ENCODE measurements around the gene QSOX2. TPM values are rescaled to one million over a fixed set of nuclear protein-coding genes. Genes with fewer than 3 reads are reported as not detected.

QSOX2 gene
- total RNA-seq, 2 donors from 2014 or later: 4.3 to 12.2 TPM

DNA sequence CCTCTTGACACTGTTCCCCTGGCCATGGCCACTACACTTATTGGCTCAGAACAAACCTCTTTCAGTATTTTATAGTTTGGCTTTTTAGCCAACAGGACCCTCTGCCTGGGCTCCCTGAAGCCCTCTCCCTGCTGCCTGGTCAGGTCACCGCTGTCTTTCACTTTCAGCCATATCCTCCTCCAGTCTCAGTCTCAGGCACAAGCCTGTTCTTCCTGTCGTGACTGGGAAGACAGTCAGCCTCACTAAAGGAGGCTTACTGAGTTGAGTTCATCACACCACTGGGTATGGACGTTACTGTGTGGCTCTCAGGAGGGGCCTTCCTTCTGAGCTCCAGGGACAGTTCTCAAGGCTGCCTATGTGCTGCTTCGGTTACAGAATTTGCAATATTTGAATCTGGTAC, 2.0 kb downstream of the QSOX2 start:
- WGBS: 70% methylated on average over 4 of the region's 4 CpGs
- intact Hi-C loops (cut with DNase I): no loop called here
- no peak for DNase-seq (ENCODE audit: low spot score)
- H3K4me1 ChIP-seq (replicated peaks): peaks cover 7% of the 10 kb centered on the region
- no peak overlapping the region for H3K27ac ChIP-seq
- H3K36me3 ChIP-seq: no peaks in the 10 kb centered on the region
- no peaks in the 10 kb centered on the region for H3K9me3 ChIP-seq
- no peak overlapping the region for H3K4me3 ChIP-seq
- H3K27me3 ChIP-seq (replicated peaks; ENCODE audit: insufficient read depth): no peaks in the 10 kb centered on the region
- TF ChIP-seq CTCF (IDR thresholded peaks at IDR 0.05) (no peak), POLR2A (IDR thresholded peaks at IDR 0.05) (no peak), POLR2AphosphoS5 (IDR thresholded peaks at IDR 0.05) (no peak)

- no peak overlapping the region for H3K4me3 ChIP-seq
- no peaks in the 10 kb centered on the region for H3K27me3 ChIP-seq (replicated peaks; ENCODE audit: insufficient read depth)
- 65% methylated on average over 6 of the region's 6 CpGs for WGBS
- no peak overlapping the region for H3K27ac ChIP-seq
- no peaks in the 10 kb centered on the region for H3K9me3 ChIP-seq
- TF ChIP-seq POLR2A (IDR thresholded peaks at IDR 0.05): no peak
- intact Hi-C loops (cut with DNase I): no loop called here
- H3K36me3 ChIP-seq: no peaks in the 10 kb centered on the region
- peaks cover 7% of the 10 kb centered on the region for H3K4me1 ChIP-seq (replicated peaks)
- DNase-seq (ENCODE audit: low spot score): no peak
These were observed 2.6 kb downstream of the QSOX2 start for GRCh38 chr9:136242918-136243525.

GRCh38 chr9:136242248-136242647, 3.4 kb downstream of the QSOX2 start:
- H3K27me3 ChIP-seq (replicated peaks; ENCODE audit: insufficient read depth): no peaks in the 10 kb centered on the region
- intact Hi-C loops (cut with DNase I): no loop called here
- H3K36me3 ChIP-seq: no peaks in the 10 kb centered on the region
- 90% methylated on average over 8 of the region's 8 CpGs for WGBS
- DNase-seq (ENCODE audit: low spot score): no peak
- H3K4me1 ChIP-seq (replicated peaks): peaks cover 7% of the 10 kb centered on the region
- TF ChIP-seq CTCF (IDR thresholded peaks at IDR 0.05): no peak
- no peak for TF ChIP-seq POLR2A (IDR thresholded peaks at IDR 0.05)
- no peak for TF ChIP-seq POLR2AphosphoS5 (IDR thresholded peaks at IDR 0.05)
- no peaks in the 10 kb centered on the region for H3K9me3 ChIP-seq
- no peak overlapping the region for H3K4me3 ChIP-seq
- H3K27ac ChIP-seq: no peak overlapping the region

- TF ChIP-seq POLR2A (IDR thresholded peaks at IDR 0.05) (no peak), CTCF (IDR thresholded peaks at IDR 0.05) (no peak), POLR2AphosphoS5 (IDR thresholded peaks at IDR 0.05) (no peak)
- Histone ChIP-seq H3K4me3 (no peak overlapping the region), H3K9me3 (no peaks in the 10 kb centered on the region), H3K27me3 (replicated peaks; ENCODE audit: insufficient read depth) (no peaks in the 10 kb centered on the region), H3K27ac (no peak overlapping the region), H3K36me3 (no peaks in the 10 kb centered on the region), H3K4me1 (replicated peaks) (peaks cover 7% of the 10 kb centered on the region)
- intact Hi-C loops (cut with DNase I): no loop called here
- DNase-seq (ENCODE audit: low spot score): no peak
- WGBS: 92% methylated on average over 11 of the region's 13 CpGs
These were observed 4.1 kb downstream of the QSOX2 start for GRCh38 chr9:136241542-136241941.

- Histone ChIP-seq H3K9me3 (no peaks in the 10 kb centered on the region), H3K27ac (no peak overlapping the region), H3K4me1 (replicated peaks) (peaks cover 7% of the 10 kb centered on the region), H3K27me3 (replicated peaks; ENCODE audit: insufficient read depth) (no peaks in the 10 kb centered on the region), H3K4me3 (no peak overlapping the region), H3K36me3 (no peaks in the 10 kb centered on the region)
- intact Hi-C loops (cut with DNase I): no loop called here
- no peak for DNase-seq (ENCODE audit: low spot score)
- TF ChIP-seq POLR2A (IDR thresholded peaks at IDR 0.05): no peak
- TF ChIP-seq CTCF (IDR thresholded peaks at IDR 0.05): no peak
- TF ChIP-seq POLR2AphosphoS5 (IDR thresholded peaks at IDR 0.05): no peak
- WGBS: 94% methylated on average over 20 of the region's 20 CpGs
These were observed 4.7 kb downstream of the QSOX2 start for GRCh38 chr9:136240941-136241340.
